HepG2 (cell line): Measurements from ENCODE around the gene ZFPM1. TPM values are rescaled to one million over a fixed set of nuclear protein-coding genes. Genes with fewer than 3 reads are reported as not detected.

Source experiments
- ATAC-seq: fragments of 200-7000 bp; cut with Tn5 transposase; 3 replicates; pipeline ENCODE4 v1.9.1; 2020; ENCODE audit warnings: mild to moderate bottlenecking, moderate library complexity
- BruUV-seq: library from RNA; stranded (reverse); fragments of 400-500 nt; replicated peaks from 2 replicates; lab custom pipeline; 2021; lab: Mats Ljungman, UMichigan
- CTCF ChIA-PET: fragments of 300-600 bp; formaldehyde crosslinking; extraction: SDS; loops from one replicate; lab custom pipeline; 2021; ENCODE audit warnings: low total read pairs, inconsistent platforms, low intra/inter-chr PET ratio; lab: Yijun Ruan, JAX
- POLR2A ChIA-PET: fragments of 350-600 bp; sonication (Branson Sonifier 250); formaldehyde crosslinking; loops from one replicate; lab custom pipeline; 2020; ENCODE audit warnings: antibody characterized with exemption, inconsistent platforms; lab: Yijun Ruan, JAX
- DNase-seq: peaks from one replicate; pipeline ENCODE4 v3.0.0-alpha.2; 2015; ENCODE audit warnings: low spot score
- FAIRE-seq: peaks from 3 replicates; lab custom pipeline; 2011; peaks lifted over from hg19 to GRCh38; lab: Jason Lieb, UNC
- H2AFZ ChIP-seq: one replicate; pipeline ENCODE4 v1.6.1; 2011; ENCODE audit warnings: low read length, inconsistent platforms
- H3K27ac ChIP-seq: fragments of 300-600 bp; 3 replicates; pipeline ENCODE4 v1.8.0; 2011; ENCODE audit warnings: mixed run types, mild to moderate bottlenecking, mixed read lengths, low read length, inconsistent platforms; ENCODE audit not compliant: insufficient read depth; ENCODE audit errors: extremely low read length
- H3K27me3 ChIP-seq, 2 experiments: fragments of 200-600 bp in 1 of 2; 2 replicates in 1 of 2; 3 replicates in 1 of 2; pipeline versions ENCODE4 v1.6.0 to v1.8.0; 2011; ENCODE audit warnings: low read length in 2 of 2, mild to moderate bottlenecking in 2 of 2, moderate library complexity in 2 of 2, inconsistent platforms in 1 of 2; ENCODE audit not compliant: insufficient read depth in 2 of 2, control insufficient read depth in 1 of 2
- H3K36me3 ChIP-seq, 2 experiments: fragments of 200-600 bp in 1 of 2; replicated peaks in 1 of 2; 2 replicates in 1 of 2; 3 replicates in 1 of 2; pipeline versions ENCODE4 v1.5.1 to v1.8.0; 2011; ENCODE audit warnings: low read length in 2 of 2, inconsistent platforms in 1 of 2; ENCODE audit not compliant: insufficient read depth in 2 of 2, control insufficient read depth in 1 of 2
- H3K4me1 ChIP-seq: 2 replicates; pipeline ENCODE4 v1.5.1; 2012; ENCODE audit warnings: low read length, inconsistent platforms; ENCODE audit not compliant: insufficient read depth
- H3K4me2 ChIP-seq: 2 replicates; pipeline ENCODE4 v1.6.0; 2011; ENCODE audit warnings: low read depth, low read length, inconsistent platforms
- H3K4me3 ChIP-seq, 3 experiments: fragments of 200-600 bp in 1 of 3; sonication (generic), shearing (Covaris generic) in 1 of 3; replicated peaks in 1 of 3; 2 replicates each; pipeline ENCODE4 v1.5.1; 2011 to 2016; ENCODE audit warnings: low read length in 3 of 3, inconsistent platforms in 2 of 3, low read depth in 2 of 3, mild to moderate bottlenecking in 2 of 3, control low read depth in 1 of 3, mixed read lengths in 1 of 3; ENCODE audit not compliant: insufficient read depth in 1 of 3
- H3K79me2 ChIP-seq: one replicate; pipeline ENCODE4 v1.6.1; 2011; ENCODE audit warnings: low read length, inconsistent platforms; ENCODE audit not compliant: insufficient read depth
- H3K9ac ChIP-seq: 2 replicates; pipeline ENCODE4 v1.6.0; 2011; ENCODE audit warnings: mild to moderate bottlenecking, low read depth, low read length, inconsistent platforms; ENCODE audit not compliant: insufficient read depth
- H3K9me3 ChIP-seq: 2 replicates; pipeline ENCODE4 v1.5.1; 2012; ENCODE audit warnings: mild to moderate bottlenecking, low read length
- H4K20me1 ChIP-seq: 2 replicates; pipeline ENCODE4 v1.6.0; 2011; ENCODE audit warnings: inconsistent platforms, mild to moderate bottlenecking, low read length, moderate library complexity; ENCODE audit not compliant: insufficient read depth
- ASH2L ChIP-seq: fragments of 300-600, 200-600 bp; sonication (generic); IDR thresholded peaks from 2 replicates; pipeline ENCODE4 v1.7.0; 2017; ENCODE audit warnings: low read depth, mild to moderate bottlenecking, moderate library complexity, mixed read lengths, low read length; ENCODE audit not compliant: insufficient read length
- CREBL2 ChIP-seq: sonication (generic); formaldehyde crosslinking; IDR thresholded peaks from 2 replicates; pipeline ENCODE4 v1.8.1; 2023; ENCODE audit warnings: missing genetic modification reagents, mild to moderate bottlenecking, borderline replicate concordance
- FOSL1 ChIP-seq: sonication (generic); formaldehyde crosslinking; IDR thresholded peaks from 2 replicates; pipeline ENCODE4 v1.9.0; 2021; ENCODE audit warnings: missing genetic modification reagents, borderline replicate concordance
- HNRNPUL1 ChIP-seq: fragments of 200-400 bp; formaldehyde crosslinking; IDR thresholded peaks from 2 replicates; pipeline ENCODE4 v1.6.1; 2017; ENCODE audit warnings: low read depth, mild to moderate bottlenecking, low read length, moderate library complexity
- IRF2 ChIP-seq: IDR thresholded peaks from 2 replicates; pipeline ENCODE4 v1.6.1; 2018; ENCODE audit warnings: missing genetic modification reagents, missing compliant biosample characterization
- JARID2 ChIP-seq: sonication (generic); formaldehyde crosslinking; IDR thresholded peaks from 2 replicates; pipeline ENCODE4 v1.8.1; 2023; ENCODE audit warnings: missing genetic modification reagents, inconsistent platforms; ENCODE audit not compliant: insufficient replicate concordance
- NONO ChIP-seq, 2 experiments: fragments of 450-650 bp in 1 of 2; sonication (generic) in 1 of 2; formaldehyde crosslinking in 1 of 2; IDR thresholded peaks in 1 of 2; conservative IDR thresholded peaks in 1 of 2; 2 replicates each; pipeline versions ENCODE4 v1.6.1 to v1.8.0; 2017 to 2022; ENCODE audit warnings: mild to moderate bottlenecking in 1 of 2, missing genetic modification reagents in 1 of 2, moderate library complexity in 1 of 2
- NR2F1 ChIP-seq, 2 experiments: fragments of 450-650 bp in 1 of 2; formaldehyde crosslinking in 1 of 2; IDR thresholded peaks; 2 replicates each; pipeline versions ENCODE4 v1.5.0 to v1.6.1; 2016 to 2020; ENCODE audit warnings: mild to moderate bottlenecking in 1 of 2, missing compliant biosample characterization in 1 of 2, missing genetic modification reagents in 1 of 2, moderate library complexity in 1 of 2
- NR2F2 ChIP-seq: IDR thresholded peaks from 2 replicates; pipeline ENCODE4 v1.6.1; 2012; ENCODE audit warnings: low read depth, inconsistent platforms, borderline replicate concordance
- PAXIP1 ChIP-seq: sonication (generic); formaldehyde crosslinking; conservative IDR thresholded peaks from 2 replicates; pipeline ENCODE4 v1.4.0; 2020; ENCODE audit warnings: mild to moderate bottlenecking, missing genetic modification reagents, moderate library complexity
- TOPORS ChIP-seq: sonication (generic); formaldehyde crosslinking; IDR thresholded peaks from 2 replicates; pipeline ENCODE4 v1.8.0; 2023; ENCODE audit warnings: mild to moderate bottlenecking, missing genetic modification reagents
- ZNF121 ChIP-seq: sonication (generic); formaldehyde crosslinking; IDR thresholded peaks from 2 replicates; pipeline ENCODE4 v1.5.0; 2020; ENCODE audit warnings: mild to moderate bottlenecking, missing genetic modification reagents
- ZNF124 ChIP-seq: sonication (generic); formaldehyde crosslinking; IDR thresholded peaks from 2 replicates; pipeline ENCODE4 v1.4.0; 2020; ENCODE audit warnings: missing genetic modification reagents
- ZNF282 ChIP-seq: fragments of 450-650 bp; IDR thresholded peaks from 2 replicates; pipeline ENCODE4 v1.6.1; 2018; ENCODE audit not compliant: partially characterized antibody
- ZNF331 ChIP-seq: sonication (generic); formaldehyde crosslinking; IDR thresholded peaks from 2 replicates; pipeline ENCODE4 v1.4.0; 2020; ENCODE audit warnings: missing genetic modification reagents
- ZNF569 ChIP-seq: sonication (generic); formaldehyde crosslinking; IDR thresholded peaks from 2 replicates; pipeline ENCODE4 v1.5.0; 2020; ENCODE audit warnings: mild to moderate bottlenecking, missing genetic modification reagents, moderate library complexity, borderline replicate concordance
- ZNF639 ChIP-seq: conservative IDR thresholded peaks from 2 replicates; pipeline ENCODE4 v1.6.1; 2018; ENCODE audit warnings: missing genetic modification reagents
- ZNF775 ChIP-seq: sonication (generic); formaldehyde crosslinking; IDR thresholded peaks from 2 replicates; pipeline ENCODE4 v1.4.0; 2020; ENCODE audit warnings: missing genetic modification reagents, mild to moderate bottlenecking, moderate library complexity, borderline replicate concordance
- ZNF792 ChIP-seq: IDR thresholded peaks from 2 replicates; pipeline ENCODE4 v1.6.1; 2016
- WGBS: methylation state at CpG from one replicate; pipeline ENCODE4 v1.1.6; 2017; ENCODE audit warnings: low lambda C conversion rate; 5-methylcytosine and 5-hydroxymethylcytosine counted together
- in situ Hi-C: cut with HindIII; loops from 2 replicates; pipeline ENCODE4 v1.10.0; 2017; ENCODE audit warnings: low pct_unique_long_range_greater_than_20kb; ENCODE audit not compliant: extremely low pct_ligation_motif_present
- intact Hi-C: fragments of 100-400 bp; cut with micrococcal nuclease; formaldehyde crosslinking; loops from one replicate; pipeline ENCODE4 v1.10.0; 2022; ENCODE audit not compliant: unreplicated experiment
- polyA plus RNA-seq, 8 experiments: library from polyadenylated mRNA; depleted of rRNA in 3 of 8; stranded (reverse) in 7 of 8; unstranded in 1 of 8; fragments of >200 nt; fragmentation: Illumina TruSeq in 4 of 8; extraction: Trizol in 4 of 8; gene quantifications; 2 replicates each; pipeline versions ENCODE4 v1.2.1 to v1.2.3, GENCODE V29; 2011 to 2016; ENCODE audit warnings: low read depth in 4 of 8, missing spikeins in 1 of 8, mixed read lengths in 1 of 8; ENCODE audit not compliant: insufficient read depth in 1 of 8
- total RNA-seq, 5 experiments: library from RNA; depleted of rRNA; stranded (reverse); fragments of >200 nt; fragmentation: Illumina TruSeq; extraction: Trizol; gene quantifications; 2 replicates each; pipeline ENCODE4 v1.2.3, GENCODE V29; 2016; ENCODE audit warnings: low read depth in 1 of 5

The ZFPM1 gene
- total and polyA plus RNA-seq, 2 of the 13 experiments (the other 11 are each of a cell fraction or from before 2014, with no cell fraction given): 1.3 to 3.8 TPM

GRCh38 chr16:88550246-88550661 lies 97.2 kb downstream of the ZFPM1 start:
- H3K4me3 ChIP-seq: peak overlapping the region in 1 of 3 experiments; percentile 29; a peak in 1 of 6 replicates
- H4K20me1 ChIP-seq: no peaks in the 10 kb centered on the region
- DNase-seq: no peak
- H3K4me2 ChIP-seq: peak overlapping the region; percentile 44
- no peak overlapping the region for H3K27ac ChIP-seq
- H3K9ac ChIP-seq: no peak overlapping the region
- peaks cover 21 to 76% of the 10 kb centered on the region in 2 experiments; a peak in 4 of 5 replicates for H3K27me3 ChIP-seq
- no peak for FAIRE-seq
- H3K4me1 ChIP-seq: peaks cover 17% of the 10 kb centered on the region
- 43% methylated on average over 13 of the region's 16 CpGs for WGBS
- ATAC-seq: peak; percentile 71
- intact Hi-C loops (no loop called here), in situ Hi-C loops (no loop called here)
- no TSS peak for BruUV-seq
- H3K79me2 ChIP-seq: no peaks in the 10 kb centered on the region
- H2AFZ ChIP-seq: no peak overlapping the region
- ChIA-PET POLR2A (no interaction called here), CTCF (no interaction called here)
- H3K36me3 ChIP-seq: no peaks in the 10 kb centered on the region
- no peaks in the 10 kb centered on the region for H3K9me3 ChIP-seq
- no peak for TF ChIP-seq ZNF775 (CRISPR knock-in tag)
- TF ChIP-seq IRF2 (CRISPR knock-in tag): peak; percentile 58; the same call in 1 of the 2 replicates
- no peak for TF ChIP-seq ZNF569 (CRISPR knock-in tag)
- TF ChIP-seq TOPORS (CRISPR knock-in tag): no peak
- no peak for TF ChIP-seq NR2F1 (CRISPR knock-in tag; IDR thresholded peaks at IDR 0.05)
- no peak for TF ChIP-seq ASH2L
- no peak for TF ChIP-seq ZNF792
- no peak for TF ChIP-seq NR2F2
- TF ChIP-seq ZNF639: no peak
- TF ChIP-seq ZNF331 (CRISPR knock-in tag): no peak
- TF ChIP-seq ZNF121 (CRISPR knock-in tag): no peak
- TF ChIP-seq CREBL2 (CRISPR knock-in tag): no peak
- TF ChIP-seq NONO (IDR thresholded peaks at IDR 0.05): no peak
- TF ChIP-seq NONO (CRISPR knock-in tag; conservative IDR thresholded peaks at IDR 0.05): no peak
- TF ChIP-seq ZNF124: no peak
- no peak for TF ChIP-seq ZNF282
- no peak for TF ChIP-seq FOSL1
- TF ChIP-seq PAXIP1 (CRISPR knock-in tag): peak; percentile 77
- no peak for TF ChIP-seq HNRNPUL1
- TF ChIP-seq JARID2 (CRISPR knock-in tag): no peak
